GM19438 (cell line): Measurements from ENCODE around the gene FAM81A.
"Not testable (repeated sequence)": the region's sequence is repeated elsewhere in the genome, so short reads cannot be mapped to it uniquely, and the experiment has no call there.

ENCODE experiments used
- ATAC-seq: cut with Tn5 transposase; IDR thresholded peaks from one replicate; pipeline ENCODE4 v1.9.1; 2021; ENCODE audit warnings: low read depth; ENCODE audit not compliant: unreplicated experiment

The FAM81A gene

DNA sequence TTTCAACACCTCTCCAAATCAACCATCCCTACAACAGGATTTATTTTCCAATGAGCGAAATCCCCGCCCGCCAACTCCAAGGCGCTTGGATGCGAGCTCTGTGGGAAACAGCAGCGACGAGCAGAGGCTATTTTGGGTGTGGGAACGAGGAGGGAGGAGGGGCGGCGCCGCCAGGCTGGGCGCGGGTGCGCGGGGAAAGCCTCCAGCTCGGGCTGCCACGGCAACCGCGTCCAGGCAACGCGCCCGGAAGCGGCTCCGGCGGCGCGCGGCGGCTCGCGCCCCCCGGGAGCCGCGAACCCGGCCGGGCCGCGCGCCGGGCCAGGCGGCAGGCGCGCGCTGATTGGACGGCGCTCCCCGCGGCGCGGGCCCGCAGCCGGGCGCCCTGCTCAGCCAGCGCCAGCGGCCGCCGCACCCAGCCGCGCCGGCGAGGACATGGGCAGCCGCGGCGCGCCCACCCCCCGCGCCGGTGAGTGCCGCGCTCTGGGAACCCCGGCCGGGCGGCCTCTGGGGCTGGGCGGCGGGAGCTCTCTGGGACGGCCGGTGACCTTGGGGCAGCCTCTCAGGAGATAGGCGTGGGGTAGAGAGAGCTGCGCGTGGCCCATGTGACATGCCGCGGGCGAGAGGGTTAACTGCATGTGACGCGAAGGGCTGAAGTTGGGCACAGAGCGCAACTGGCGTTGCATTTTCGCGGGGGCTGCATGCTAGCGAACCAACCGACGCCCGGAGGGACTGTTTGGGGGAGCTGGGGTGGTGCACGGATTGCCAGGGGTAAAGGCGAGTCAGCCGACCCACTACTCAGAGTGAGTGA is at the start of gene FAM81A:
Gene FAM81A (plus strand): TSS at position 370 of the 808 bp plus-strand sequence. CDS start 20,441 bp downstream, outside the sequence.
- ATAC-seq: peak; percentile 71

DNA sequence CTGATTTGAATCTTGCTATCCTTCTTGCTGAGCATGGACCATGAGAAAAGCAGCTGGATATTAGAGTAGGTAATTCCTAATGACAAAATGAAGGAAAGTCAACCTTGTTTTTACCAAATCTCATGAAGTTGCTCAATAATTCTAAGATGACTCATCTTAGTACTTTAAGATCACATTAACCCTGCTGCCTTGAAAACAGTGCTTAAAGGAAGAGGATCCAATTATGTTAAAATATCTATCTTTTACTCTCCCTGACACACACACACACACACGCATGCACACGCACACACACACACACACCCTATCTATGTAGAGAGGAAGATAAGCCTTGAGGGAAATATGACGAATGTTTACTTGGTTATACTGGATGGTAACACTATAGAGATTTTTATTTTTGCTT is 49.3 kb upstream of the FAM81A start:
- no peak for ATAC-seq

DNA sequence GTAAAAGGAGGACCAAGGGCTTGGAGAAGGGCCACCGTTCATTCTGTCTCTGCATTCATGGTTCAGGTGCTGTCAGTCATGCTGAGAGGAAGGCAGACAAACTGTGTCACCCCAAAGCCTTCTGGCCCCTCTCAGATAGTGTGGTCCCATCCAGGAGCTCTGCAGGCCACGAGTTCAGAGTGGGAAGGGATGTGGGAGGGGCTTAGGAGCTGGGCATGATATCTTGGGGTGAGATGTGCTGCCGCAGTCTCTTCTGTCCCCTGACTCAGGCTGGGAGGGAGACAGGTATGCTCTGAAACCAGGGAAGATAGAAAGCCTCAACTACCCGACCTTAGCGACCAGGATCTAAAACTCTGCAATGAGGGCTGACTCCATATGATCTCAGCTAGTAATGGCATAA is 45.7 kb upstream of the FAM81A start:
- ATAC-seq: no peak

DNA sequence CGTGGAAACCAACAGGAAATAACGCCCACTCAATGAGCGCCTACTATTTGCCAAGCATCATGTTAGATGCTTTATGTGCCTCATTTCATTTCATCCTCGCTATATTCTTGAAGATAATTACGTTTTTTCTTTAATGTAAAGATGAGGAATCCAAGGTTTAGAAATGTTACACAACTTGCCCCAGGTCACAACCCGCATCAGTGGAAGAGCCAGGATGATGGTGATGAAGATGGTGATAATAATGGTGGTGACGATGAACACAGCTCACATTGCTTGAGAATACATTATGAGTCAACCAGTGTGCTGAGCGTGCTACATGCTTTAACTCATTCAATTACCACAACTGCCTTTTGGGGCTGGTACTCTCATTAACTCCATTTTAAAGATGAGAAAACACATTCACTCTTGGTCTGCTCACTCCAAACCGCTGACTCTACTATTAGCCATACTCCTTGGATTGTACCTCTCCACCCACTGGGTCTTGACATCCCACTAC is 43.8 kb upstream of the FAM81A start:
- ATAC-seq: no peak

GRCh38 chr15:59396211-59396610 is 41.8 kb upstream of the FAM81A start:
- no peak for ATAC-seq

DNA sequence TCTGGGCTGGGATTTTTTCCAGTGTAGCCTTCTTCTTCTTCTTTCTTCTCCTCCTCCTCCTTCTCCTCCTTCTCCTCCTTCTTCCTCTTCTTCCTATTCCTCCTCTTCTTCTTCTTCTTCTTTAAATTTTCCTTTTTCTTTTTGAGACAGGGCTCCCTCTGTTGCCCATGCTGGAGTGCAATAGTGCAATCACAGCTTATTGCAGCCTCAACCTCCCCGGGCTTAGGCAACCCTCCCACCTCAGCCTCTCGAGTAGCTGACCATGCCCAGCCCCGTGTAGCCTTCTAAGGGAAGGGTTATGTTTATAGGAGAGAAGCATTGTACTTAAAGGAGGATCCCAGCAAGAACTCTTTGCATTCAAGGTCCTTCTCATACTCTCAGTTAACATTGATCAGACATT is 41.3 kb upstream of the FAM81A start:
- no peak for ATAC-seq

GRCh38 chr15:59398220-59398619 is 39.8 kb upstream of the FAM81A start:
- ATAC-seq: no peak

- ATAC-seq: peak; percentile 80
Measured at GRCh38 chr15:59399465-59400102, 38.4 kb upstream of the FAM81A start.

- peak; percentile 6 for ATAC-seq
Measured at GRCh38 chr15:59400103-59400813, 37.7 kb upstream of the FAM81A start.

DNA sequence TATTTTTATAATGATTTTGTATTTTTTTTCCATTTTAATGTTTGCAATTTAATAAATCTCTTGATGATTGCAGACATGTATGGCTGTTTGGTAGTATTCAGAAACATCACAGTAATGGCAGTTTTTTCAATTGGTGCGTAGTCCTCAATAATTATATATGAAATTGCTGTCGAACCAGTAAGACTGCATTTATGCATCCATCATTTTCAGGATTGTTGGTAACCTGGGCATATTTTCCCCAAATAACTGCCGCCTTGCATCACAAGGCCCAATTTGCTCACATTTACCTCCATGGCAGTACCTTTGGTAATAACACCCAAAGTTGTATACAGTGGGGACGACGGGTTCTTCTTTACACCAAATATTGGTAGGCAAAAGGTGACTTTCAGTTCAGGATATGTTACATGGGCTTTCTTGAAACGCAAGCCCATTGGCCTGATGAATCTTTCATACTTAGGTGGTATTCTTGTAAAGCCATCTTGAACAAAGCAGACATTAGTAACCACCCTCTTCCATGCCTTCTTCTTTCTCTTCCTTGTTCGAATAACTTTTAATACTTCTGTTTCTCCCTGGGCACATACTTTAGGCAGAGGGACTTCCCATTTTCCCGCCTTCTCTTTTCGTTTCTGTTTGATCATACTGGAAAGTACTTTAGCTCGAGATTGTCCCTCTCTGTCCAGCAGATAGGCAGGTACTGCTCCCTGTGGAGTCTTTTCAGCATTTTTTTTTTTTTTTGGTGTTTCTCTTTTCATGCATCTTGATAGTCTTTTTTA is 36.7 kb upstream of the FAM81A start:
- not testable (repeated sequence) for ATAC-seq

- no peak for ATAC-seq
Measured at GRCh38 chr15:59401824-59402569, 36.0 kb upstream of the FAM81A start.

DNA sequence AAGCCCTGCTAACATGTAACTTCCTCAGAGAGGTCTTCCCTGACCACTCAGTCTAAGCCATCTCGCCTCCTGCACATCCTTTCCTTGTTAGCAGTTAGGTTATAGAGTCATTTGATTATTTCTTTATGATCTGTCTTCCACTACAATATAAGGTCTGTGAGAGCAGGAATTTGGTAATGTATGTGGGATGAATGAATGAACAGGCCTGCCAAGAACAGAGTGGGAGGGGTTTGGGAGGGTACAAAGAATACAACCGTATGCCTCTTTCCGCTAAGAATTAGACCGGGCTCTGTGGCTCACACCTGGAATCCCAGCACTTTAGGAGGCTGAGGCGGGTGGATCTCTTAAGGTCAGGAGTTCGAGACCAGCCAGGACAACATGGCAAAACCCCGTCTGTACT is 32.9 kb upstream of the FAM81A start:
- ATAC-seq: no peak

DNA sequence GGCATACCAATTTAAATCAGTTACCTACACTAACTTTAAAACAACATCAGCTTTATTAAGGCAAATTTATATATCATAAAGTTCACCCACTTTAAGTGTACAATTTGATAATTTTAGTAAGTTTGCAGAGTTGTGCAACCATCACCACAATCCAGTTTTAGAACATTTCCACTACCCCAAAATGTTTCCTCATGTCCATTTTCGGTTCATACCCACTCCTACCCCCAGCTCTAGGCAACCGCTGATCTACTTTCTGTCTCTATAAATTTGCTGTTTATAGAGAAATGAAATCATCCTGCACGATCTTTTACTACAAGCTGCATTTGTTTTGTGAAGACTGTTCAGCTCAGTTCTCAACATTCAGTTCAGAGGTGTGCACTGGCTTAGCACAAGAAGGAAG is 31.5 kb upstream of the FAM81A start:
- ATAC-seq: no peak

DNA sequence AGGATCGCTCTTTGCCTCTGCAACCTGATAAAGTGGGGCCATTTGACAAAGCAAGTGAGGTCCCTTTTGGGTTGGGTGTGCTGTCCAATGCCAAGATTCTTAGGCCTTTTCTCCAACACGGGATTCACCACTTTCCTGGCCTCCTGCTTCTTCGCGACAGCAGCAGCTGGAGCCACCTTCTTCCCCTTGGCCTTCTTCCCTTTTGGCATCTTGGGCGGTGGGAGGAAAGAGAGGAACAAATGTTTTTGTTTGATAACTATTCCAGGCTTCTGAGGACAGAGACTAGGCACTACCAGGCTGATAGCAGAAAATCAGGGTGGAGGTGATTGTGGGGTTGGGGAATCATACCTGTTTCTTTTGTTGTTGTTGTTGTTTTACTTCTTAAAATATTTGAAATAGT is 30.0 kb upstream of the FAM81A start:
- no peak for ATAC-seq

DNA sequence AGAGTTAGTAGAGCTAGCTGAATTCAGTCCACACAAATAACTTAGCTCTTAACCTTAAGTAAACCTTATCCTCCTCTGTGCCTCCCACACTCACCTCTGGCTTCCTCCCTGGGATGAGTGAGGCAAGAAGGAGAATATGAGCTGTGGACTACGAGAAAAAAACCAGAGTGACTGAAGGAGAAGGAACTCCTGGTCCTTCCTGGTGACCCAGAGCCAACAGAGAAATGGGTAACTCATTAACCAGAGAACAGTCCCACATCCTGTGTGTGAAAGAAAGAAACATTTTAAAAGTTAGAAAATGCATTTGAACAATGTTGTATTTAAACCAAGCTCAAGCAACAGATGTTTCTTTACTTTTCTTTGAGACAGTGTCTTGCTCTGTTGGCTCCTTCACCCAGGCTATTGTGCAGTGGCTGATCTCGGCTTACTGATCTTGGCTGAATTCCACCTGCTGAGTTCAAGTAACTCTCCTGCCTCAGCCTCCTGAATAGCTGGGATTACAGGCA is 27.5 kb upstream of the FAM81A start:
- ATAC-seq: no peak

- no peak for ATAC-seq
Measured at GRCh38 chr15:59413577-59413976, 24.4 kb upstream of the FAM81A start.

DNA sequence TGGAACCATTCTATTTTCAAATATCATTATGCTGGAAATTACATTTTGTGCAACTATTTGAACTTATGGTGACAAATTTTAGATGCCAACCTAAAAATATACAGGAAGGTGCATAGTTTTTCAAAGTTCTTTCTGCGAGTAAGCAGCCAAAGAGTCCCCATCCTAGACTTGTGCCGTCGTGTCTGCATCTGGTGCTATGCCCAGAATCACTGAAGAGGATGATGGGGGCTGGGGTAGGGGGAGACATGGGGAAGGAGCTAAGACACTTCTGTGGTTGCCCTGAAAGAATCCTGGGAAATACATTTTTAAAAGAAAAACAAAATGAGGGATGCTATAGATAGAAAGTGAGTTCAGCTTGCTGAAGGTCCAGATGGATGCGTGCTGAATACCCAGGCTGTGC is 21.2 kb upstream of the FAM81A start:
- no peak for ATAC-seq

- no peak for ATAC-seq
Measured at GRCh38 chr15:59419170-59419569, 18.8 kb upstream of the FAM81A start.

DNA sequence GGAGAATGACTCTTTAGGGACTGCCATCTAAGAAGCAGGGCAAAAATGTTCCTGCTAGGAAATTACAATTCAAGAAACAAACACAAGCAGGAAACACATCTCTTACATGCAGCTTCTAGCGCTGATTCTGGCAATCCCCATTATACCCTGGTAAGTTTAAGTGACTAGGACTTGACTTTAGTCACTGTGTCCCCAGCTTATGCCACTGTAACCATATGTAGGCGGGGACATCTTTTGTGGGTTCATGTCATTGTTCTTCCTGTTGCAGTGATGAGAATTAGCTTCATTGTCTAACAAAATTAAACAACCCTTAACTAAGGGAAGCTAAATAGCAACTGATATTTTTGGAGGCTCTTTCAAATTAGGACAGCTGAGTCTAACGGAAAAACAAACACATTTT is 17.9 kb upstream of the FAM81A start:
- no peak for ATAC-seq
